SK-N-MC (cell line): ENCODE data around the gene LPAR3.

Experiments used
- DNase-seq: peaks from one replicate; pipeline ENCODE4 v3.0.0-alpha.2; 2011; ENCODE audit warnings: low read depth, low spot score
- H3K27ac ChIP-seq: fragments of 200-600 bp; sonication (generic); 2 replicates; pipeline ENCODE4 v1.5.1; 2016; ENCODE audit warnings: mixed run types
- H3K36me3 ChIP-seq: fragments of 200-600 bp; sonication (generic); 2 replicates; pipeline ENCODE4 v1.6.1; 2017; ENCODE audit warnings: antibody characterized with exemption, low read length, mixed read lengths; ENCODE audit not compliant: insufficient read depth
- H3K4me3 ChIP-seq: fragments of 200-600 bp; sonication (generic); 2 replicates; pipeline ENCODE4 v1.5.1; 2016
- H3K9ac ChIP-seq: fragments of 200-600 bp; sonication (generic); 2 replicates; pipeline ENCODE4 v1.8.0; 2017; ENCODE audit warnings: mixed run types, mixed read lengths; ENCODE audit not compliant: insufficient read length
- H3K9me3 ChIP-seq: fragments of 200-600 bp; sonication (generic); 2 replicates; pipeline ENCODE4 v1.6.1; 2017; ENCODE audit warnings: low read depth, mild to moderate bottlenecking, antibody characterized with exemption, low read length, moderate library complexity, mixed read lengths
- EZH2 ChIP-seq: fragments of 200-600 bp; sonication (generic); IDR thresholded peaks from one replicate; pipeline ENCODE4 v1.6.1; 2017; ENCODE audit warnings: antibody characterized with exemption
- FOXP2 ChIP-seq: optimal IDR thresholded peaks from 2 replicates; pipeline ENCODE3; 2011; ENCODE audit warnings: mild to moderate bottlenecking, moderate library complexity; ENCODE audit not compliant: insufficient read depth; ENCODE audit errors: extremely low read length, control extremely low read depth
- POLR2AphosphoS5 ChIP-seq: IDR thresholded peaks from 2 replicates; pipeline ENCODE4 v1.6.1; 2012; ENCODE audit warnings: mild to moderate bottlenecking, low read depth, low read length, borderline replicate concordance

The LPAR3 gene

DNA sequence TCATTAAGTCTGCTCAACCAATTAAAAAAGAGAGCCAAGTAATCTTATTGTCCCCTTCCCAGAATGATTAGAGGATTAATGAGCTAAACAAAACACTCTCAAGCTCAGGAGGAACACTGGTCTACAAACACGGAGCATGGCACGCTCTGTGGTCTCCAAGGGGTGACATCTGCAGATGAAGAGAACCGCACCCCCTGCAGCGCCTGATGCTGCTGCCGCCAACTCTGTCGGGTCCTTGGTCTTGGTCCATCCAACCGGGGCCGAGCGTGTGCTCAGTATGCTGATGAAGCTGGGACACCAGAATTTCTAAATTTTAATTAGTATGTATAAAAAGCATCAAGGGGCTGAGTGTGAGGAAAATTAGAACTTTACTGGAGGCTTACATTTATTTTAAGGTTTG lies 82.7 kb downstream of the LPAR3 start:
- no peak overlapping the region for H3K4me3 ChIP-seq
- DNase-seq = no peak
- H3K27ac ChIP-seq = no peak overlapping the region
- no peaks in the 10 kb centered on the region for H3K9me3 ChIP-seq
- H3K36me3 ChIP-seq = no peaks in the 10 kb centered on the region
- TF ChIP-seq POLR2AphosphoS5 = no peak
- no peak for TF ChIP-seq FOXP2
- no peak for TF ChIP-seq EZH2
- H3K9ac ChIP-seq = no peak overlapping the region

DNA sequence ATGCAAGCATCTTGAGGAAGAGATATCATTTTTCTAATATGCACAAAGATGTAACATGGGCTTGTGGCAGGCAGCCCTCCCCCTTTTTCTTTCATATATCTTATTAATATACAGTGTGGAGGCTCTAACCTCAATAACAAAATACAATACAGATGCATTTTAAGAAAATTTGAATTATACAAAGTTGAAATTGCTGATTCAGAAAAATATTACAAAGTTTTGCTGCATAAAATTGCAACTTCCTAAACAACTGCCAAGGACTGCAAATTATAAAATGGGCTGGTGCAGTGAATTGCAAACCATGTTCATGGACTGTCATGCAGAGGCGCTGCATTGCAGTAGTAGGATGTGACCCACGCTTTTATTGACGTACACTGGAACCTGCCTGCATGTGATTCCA lies 84.0 kb downstream of the LPAR3 start:
- Histone ChIP-seq H3K27ac (no peak overlapping the region), H3K9me3 (no peaks in the 10 kb centered on the region), H3K36me3 (no peaks in the 10 kb centered on the region), H3K4me3 (no peak overlapping the region), H3K9ac (no peak overlapping the region)
- TF ChIP-seq FOXP2 = no peak
- no peak for TF ChIP-seq POLR2AphosphoS5
- no peak for TF ChIP-seq EZH2
- DNase-seq = no peak

DNA sequence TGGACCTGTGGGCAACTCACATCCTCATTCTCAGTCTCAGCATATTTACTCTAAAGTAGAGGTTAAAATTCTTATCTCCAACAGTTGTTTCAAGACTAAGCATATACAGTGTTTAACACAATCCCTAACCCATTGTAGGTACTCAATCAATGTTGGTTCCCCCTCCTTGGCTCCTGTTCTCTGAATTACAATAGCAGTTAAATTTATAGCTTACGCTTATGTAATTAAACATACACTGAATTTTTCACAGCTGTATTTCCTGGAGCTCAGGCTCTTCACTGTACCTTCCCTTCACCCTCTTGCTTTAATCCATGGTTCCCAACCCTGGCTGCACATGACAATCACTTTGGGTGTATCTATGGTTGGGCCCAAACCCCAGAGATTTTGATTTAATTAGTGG lies 89.4 kb downstream of the LPAR3 start:
- no peak overlapping the region for H3K27ac ChIP-seq
- H3K9ac ChIP-seq = no peak overlapping the region
- no peak for DNase-seq
- H3K36me3 ChIP-seq = no peaks in the 10 kb centered on the region
- no peaks in the 10 kb centered on the region for H3K9me3 ChIP-seq
- H3K4me3 ChIP-seq = no peak overlapping the region
- TF ChIP-seq POLR2AphosphoS5 (no peak), FOXP2 (no peak), EZH2 (no peak)

DNA sequence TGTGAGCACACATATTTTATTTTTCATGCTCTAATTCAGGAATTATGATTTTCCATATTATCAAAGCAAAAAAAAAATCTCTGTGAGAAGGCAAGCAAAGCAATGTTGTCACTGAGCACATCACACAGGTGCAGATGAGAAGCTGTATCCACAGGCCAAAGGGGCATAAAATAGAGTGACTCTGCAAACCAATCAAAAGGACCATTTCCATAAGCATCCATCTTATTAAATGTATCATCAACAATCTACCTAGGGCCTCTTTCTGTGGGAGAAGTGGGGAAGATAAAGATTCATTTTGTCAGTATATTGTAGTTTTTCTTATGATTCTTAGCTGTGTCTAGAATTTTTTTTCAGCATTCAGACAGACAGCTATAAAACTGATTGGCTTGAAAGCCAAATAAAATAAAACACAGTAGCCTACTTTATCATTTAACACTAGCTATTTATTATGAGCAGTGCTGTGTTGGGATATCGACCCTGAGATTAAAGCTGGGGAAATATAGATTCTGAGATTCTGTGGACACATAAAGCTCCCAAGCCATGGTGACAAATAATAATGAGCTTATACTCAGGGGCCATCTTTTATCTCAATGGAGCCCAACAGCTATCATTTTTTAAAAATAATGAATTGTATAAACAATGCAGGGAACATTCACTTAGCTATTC lies 90.3 kb downstream of the LPAR3 start:
- Histone ChIP-seq H3K27ac (no peak overlapping the region), H3K36me3 (no peaks in the 10 kb centered on the region), H3K9ac (no peak overlapping the region), H3K9me3 (no peaks in the 10 kb centered on the region), H3K4me3 (no peak overlapping the region)
- no peak for DNase-seq
- TF ChIP-seq POLR2AphosphoS5 (no peak), EZH2 (no peak), FOXP2 (no peak)

DNA sequence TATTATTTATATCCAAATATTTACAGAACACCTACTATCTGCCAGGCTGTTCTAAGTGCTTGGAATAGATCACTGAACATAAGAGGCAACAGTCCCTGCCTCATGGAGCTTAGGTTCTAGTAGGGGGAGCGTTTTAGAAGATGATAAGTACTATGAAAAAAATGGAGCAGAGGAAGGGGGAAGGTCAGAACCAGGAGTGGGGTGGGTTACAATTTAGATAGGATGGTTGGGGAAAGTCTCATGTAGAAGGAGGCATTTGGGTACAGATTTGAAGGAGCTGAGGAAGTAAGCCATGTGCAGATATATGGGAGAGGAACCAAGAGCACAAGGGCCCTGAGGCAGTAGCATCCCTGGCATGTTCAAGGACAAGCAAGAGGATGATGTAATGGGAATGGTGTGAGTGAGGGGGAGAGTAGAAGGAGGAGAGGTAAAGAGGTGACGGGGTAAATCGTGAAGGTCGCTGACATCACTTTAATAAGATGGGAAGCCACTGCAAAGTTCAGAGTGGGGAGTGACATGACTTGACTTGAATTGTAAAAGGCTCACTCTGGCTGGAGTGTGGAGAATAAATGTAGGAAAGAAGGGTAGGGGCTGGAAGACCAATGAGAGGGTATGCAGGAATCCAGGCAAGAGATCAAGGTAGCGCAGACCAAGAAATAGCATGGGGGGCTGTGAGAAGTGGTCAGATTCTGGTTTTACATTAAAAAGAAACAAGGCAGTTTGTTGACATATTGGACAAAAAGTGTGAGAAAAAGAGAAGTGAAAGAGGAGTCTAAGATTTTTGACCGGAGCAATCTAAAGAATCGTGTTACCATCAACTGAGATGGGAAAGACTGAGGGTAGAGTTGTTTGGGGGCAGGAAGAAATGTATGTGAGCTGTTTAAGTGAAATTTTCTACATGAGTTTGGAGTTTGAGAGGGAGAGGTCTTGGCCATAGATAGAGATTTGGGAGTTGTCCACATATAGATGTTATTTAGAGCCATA lies 92.6 kb downstream of the LPAR3 start:
- H3K4me3 ChIP-seq = no peak overlapping the region
- DNase-seq = no peak
- no peak overlapping the region for H3K27ac ChIP-seq
- H3K9me3 ChIP-seq = no peaks in the 10 kb centered on the region
- no peak overlapping the region for H3K9ac ChIP-seq
- H3K36me3 ChIP-seq = no peaks in the 10 kb centered on the region
- TF ChIP-seq FOXP2 (no peak), EZH2 (no peak), POLR2AphosphoS5 (no peak)

DNA sequence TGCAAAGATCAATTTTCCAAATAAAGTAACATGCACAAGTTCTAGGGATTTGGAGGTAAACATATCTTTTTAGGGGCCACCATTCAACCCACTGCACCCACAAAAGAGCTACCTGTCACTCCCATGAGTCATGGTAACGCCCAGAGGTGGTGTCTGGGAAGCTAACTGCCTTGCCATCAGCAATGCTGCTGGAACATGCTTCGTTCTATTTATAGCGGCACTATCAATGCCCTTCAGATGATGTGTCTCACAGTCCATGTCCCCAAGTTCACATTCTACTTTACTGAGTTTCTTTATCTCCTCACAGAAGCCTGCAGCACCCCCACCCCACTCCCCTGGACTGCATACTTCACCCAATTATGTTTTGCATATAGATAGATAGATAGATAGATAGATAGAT lies 95.4 kb downstream of the LPAR3 start:
- H3K36me3 ChIP-seq = no peaks in the 10 kb centered on the region
- H3K4me3 ChIP-seq = no peak overlapping the region
- H3K9ac ChIP-seq = no peak overlapping the region
- no peak for DNase-seq
- no peak for TF ChIP-seq FOXP2
- no peak for TF ChIP-seq POLR2AphosphoS5
- no peak overlapping the region for H3K27ac ChIP-seq
- peaks cover under 1% of the 10 kb centered on the region; the same call in 1 of the 2 replicates for H3K9me3 ChIP-seq

DNA sequence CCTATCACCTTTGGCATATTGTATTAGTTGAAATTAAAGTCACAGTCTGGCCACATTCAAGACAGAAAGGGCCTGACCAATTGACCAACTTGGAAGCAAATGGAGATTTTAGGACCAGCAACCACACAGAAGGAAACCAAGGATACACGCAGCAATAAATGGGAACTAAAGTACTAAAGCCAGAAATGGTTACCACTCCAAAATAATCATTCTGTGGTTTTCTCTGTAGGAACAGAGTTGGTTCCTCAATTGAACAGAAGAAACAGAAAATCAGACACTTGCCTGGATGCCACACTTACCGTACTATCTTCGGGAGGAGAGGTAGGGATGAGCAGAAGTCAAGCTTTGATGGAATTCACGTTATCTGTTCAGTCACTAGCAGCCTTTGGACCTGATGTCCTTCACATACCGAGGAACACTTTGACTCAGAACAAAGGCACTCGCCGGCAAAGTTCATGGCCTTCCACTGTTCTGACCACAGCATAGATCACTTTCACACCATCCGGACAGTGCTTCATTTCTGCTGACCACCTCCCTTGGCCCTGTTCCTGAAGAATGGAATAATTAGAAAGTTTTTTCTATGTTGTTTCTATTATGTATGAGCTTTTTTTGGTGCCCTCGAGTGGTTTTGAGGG lies 96.9 kb downstream of the LPAR3 start:
- no peak overlapping the region for H3K9ac ChIP-seq

DNA sequence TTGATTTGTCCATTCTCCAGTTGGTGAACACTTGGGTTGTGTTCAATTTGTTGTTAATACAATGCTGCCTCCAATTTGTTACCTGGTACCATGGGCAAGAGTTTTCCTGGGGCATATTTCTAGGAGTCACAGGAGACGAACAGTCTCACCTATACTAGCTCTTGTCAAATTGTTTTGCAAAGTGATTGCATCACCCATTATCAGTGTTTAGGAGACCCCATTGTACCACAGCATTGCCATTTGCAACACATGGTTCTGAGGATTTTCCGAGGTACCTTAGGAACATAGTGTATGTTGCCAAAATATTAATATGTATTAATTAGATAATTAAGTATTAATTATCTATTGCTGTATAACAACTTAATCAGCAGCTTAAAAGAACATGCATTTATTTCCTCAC lies 97.8 kb downstream of the LPAR3 start:
- Histone ChIP-seq H3K36me3 (no peaks in the 10 kb centered on the region), H3K9me3 (peaks cover 4% of the 10 kb centered on the region; the same call in 1 of the 2 replicates), H3K4me3 (no peak overlapping the region), H3K9ac (no peak overlapping the region), H3K27ac (no peak overlapping the region)
- TF ChIP-seq EZH2 = no peak
- no peak for TF ChIP-seq POLR2AphosphoS5
- TF ChIP-seq FOXP2 = no peak
- DNase-seq = no peak

More for the DNA sequence above, 96.9 kb downstream of the LPAR3 start:
- TF ChIP-seq FOXP2 (no peak), EZH2 (no peak), POLR2AphosphoS5 (no peak)
- DNase-seq = no peak
- Histone ChIP-seq H3K4me3 (no peak overlapping the region), H3K27ac (no peak overlapping the region), H3K9me3 (peaks cover 4% of the 10 kb centered on the region; the same call in 1 of the 2 replicates), H3K36me3 (no peaks in the 10 kb centered on the region)
